Measurements from ENCODE around the gene ARHGEF16.

Gene ARHGEF16

GRCh38 chr1:3504151-3504821, 49.8 kb downstream of the ARHGEF16 start:
- no peak for DNase-seq

GRCh38 chr1:3504822-3505153, 50.3 kb downstream of the ARHGEF16 start:
- DNase-seq, result no peak

GRCh38 chr1:3505161-3505560, 50.7 kb downstream of the ARHGEF16 start:
- DNase-seq, result no peak

- no peak for DNase-seq
Measured at GRCh38 chr1:3506041-3506440, 51.6 kb downstream of the ARHGEF16 start.

GRCh38 chr1:3506943-3507342, 52.5 kb downstream of the ARHGEF16 start:
- DNase-seq, result no peak

GRCh38 chr1:3507636-3508275, 53.3 kb downstream of the ARHGEF16 start:
- DNase-seq, result no peak

- no peak for DNase-seq
Measured at GRCh38 chr1:3508757-3509415, 54.4 kb downstream of the ARHGEF16 start.

GRCh38 chr1:3509721-3510120, 55.3 kb downstream of the ARHGEF16 start:
- DNase-seq, result no peak

GRCh38 chr1:3510136-3510955, 55.9 kb downstream of the ARHGEF16 start:
- no peak for DNase-seq

- DNase-seq, result no peak
Measured at GRCh38 chr1:3510956-3511250, 56.4 kb downstream of the ARHGEF16 start.

- DNase-seq, result no peak
Measured at GRCh38 chr1:3511306-3511705, 56.8 kb downstream of the ARHGEF16 start.

GRCh38 chr1:3511856-3512255, 57.4 kb downstream of the ARHGEF16 start:
- DNase-seq, result no peak

GRCh38 chr1:3514404-3514803, 59.9 kb downstream of the ARHGEF16 start:
- DNase-seq, result no peak

GRCh38 chr1:3515272-3515671, 60.8 kb downstream of the ARHGEF16 start:
- DNase-seq, result no peak

- no peak for DNase-seq
Measured at GRCh38 chr1:3515774-3516480, 61.5 kb downstream of the ARHGEF16 start.

- no peak for DNase-seq
Measured at GRCh38 chr1:3516481-3516869, 62.0 kb downstream of the ARHGEF16 start.

GRCh38 chr1:3516911-3517675, 62.6 kb downstream of the ARHGEF16 start:
- DNase-seq, result no peak

- no peak for DNase-seq
Measured at GRCh38 chr1:3518256-3518655, 63.8 kb downstream of the ARHGEF16 start.

GRCh38 chr1:3518756-3519155, 64.3 kb downstream of the ARHGEF16 start:
- no peak for DNase-seq

GRCh38 chr1:3519301-3519885, 64.9 kb downstream of the ARHGEF16 start:
- no peak for DNase-seq

- no peak for DNase-seq
Measured at GRCh38 chr1:3520419-3521378, 66.2 kb downstream of the ARHGEF16 start.
